Stimulated activated CD8-positive, alpha-beta memory T cell treated with anti-CD3 and anti-CD28 coated beads, Interleukin-7, amount 100 ng/mL, for 48 hours (primary cell): ENCODE measurements around the gene STRIT1.
"Not testable (repeated sequence)": the region's sequence is repeated elsewhere in the genome, so short reads cannot be mapped to it uniquely, and the experiment has no call there.

Experiments used
- DNase-seq, 2 donors: peaks; one replicate each; pipeline ENCODE4 v3.0.0-alpha.2; 2020; ENCODE audit warnings: low read depth in 1 of 2; ENCODE audit errors: extremely low read depth in 1 of 2

The STRIT1 gene

GRCh38 chr3:155271343-155271613, 22.2 kb downstream of the STRIT1 start:
- DNase-seq, result no peak

- no peak for DNase-seq
Observed at GRCh38 chr3:155270485-155271342, 22.8 kb downstream of the STRIT1 start.

DNA sequence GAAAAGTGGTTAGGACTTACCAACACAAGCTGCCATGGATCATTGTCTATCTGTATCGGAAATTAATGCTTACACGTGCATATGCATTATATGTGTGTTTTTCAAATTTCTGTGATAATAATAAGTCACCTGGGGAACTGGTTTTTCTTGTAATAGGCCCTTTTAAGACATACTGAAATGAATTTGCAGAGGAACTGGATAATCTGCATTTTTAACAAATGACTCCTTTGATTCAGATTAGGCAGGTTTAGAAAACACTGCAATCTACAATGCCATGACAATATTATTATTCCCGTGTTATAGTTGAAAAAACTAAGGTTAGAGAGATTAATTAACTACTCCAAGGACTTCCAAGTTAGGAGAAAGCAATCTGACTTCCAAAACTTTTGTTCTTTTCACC, 23.4 kb downstream of the STRIT1 start:
- DNase-seq, result no peak

DNA sequence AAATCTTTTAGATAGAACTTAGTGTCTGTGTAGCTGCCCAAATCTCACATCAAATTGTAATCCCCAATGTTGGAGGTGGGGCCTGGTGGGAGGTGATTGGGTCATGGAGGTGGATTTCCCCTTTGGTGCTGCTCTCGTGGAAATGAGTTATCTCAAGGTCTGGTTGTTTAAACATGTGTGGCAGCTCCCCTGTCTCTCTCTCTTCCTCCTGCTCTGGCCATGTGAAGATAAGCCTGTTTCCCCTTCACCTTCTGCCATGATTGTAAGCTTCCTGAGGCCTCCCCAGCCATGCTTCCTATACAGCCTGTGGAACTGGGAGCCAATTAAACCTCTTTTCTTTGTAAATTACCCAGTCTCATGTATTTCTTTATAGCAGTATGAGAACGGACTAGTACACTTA, 30.6 kb downstream of the STRIT1 start:
- not testable (repeated sequence) for DNase-seq

GRCh38 chr3:155262295-155262694, 31.2 kb downstream of the STRIT1 start:
- no peak for DNase-seq

GRCh38 chr3:155254445-155254844, 39.0 kb downstream of the STRIT1 start:
- no peak for DNase-seq

GRCh38 chr3:155252535-155252934, 40.9 kb downstream of the STRIT1 start:
- DNase-seq, result no peak

- DNase-seq, result no peak
Observed at GRCh38 chr3:155252021-155252420, 41.5 kb downstream of the STRIT1 start.

DNA sequence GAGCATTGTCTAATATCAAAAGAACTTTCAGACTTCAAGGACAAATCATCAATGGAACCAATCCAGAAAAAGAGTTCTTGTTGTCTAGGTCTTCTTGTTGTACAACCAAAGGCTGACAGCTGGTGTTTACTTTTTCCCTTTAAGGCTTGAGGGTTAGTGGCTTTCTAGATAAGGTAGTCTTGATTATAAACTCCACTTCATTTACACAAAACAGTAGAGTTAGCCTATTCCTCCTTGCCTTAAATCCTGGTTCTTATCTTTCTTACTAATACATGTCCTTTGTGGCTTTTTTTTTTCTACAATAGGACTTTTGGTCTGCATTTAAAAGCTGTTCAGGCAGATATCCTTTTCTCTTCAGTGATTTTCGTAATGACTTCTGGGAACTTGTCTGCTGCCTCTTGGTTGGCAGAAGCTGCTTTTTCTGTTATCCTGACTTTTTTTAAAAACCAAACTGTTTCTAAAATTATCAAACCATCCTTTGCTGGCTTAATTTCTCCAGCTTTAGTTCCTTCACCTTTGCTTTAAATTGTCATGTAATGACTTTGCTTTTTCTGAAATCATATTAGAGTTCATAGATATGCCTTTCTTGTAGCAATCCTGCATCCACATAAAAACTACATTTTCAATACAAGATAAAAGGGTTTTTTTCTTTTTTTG, 44.8 kb downstream of the STRIT1 start:
- DNase-seq, result no peak

GRCh38 chr3:155244699-155245098, 48.8 kb downstream of the STRIT1 start:
- DNase-seq, result no peak

DNA sequence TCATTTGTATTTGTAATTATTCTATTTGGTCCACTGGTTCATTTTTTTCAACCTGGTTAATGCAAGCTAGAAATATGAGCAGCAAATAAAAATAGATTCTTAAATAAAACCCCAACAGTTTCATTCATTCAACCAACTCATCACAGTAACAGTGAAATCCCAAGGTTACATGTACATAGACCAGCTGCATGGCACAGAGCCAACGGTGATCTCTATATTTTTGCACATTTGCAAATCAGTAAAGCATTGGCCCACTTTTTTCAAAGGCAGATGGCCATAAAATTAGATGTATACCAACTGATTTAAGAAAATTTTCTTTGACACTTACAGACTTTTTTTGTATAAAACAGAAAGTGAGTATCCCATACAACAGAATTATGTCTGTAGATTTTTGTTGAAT, 49.3 kb downstream of the STRIT1 start:
- DNase-seq, result no peak

GRCh38 chr3:155243512-155243921, 50.0 kb downstream of the STRIT1 start:
- no peak for DNase-seq

- no peak for DNase-seq
Observed at GRCh38 chr3:155242342-155242741, 51.1 kb downstream of the STRIT1 start.

GRCh38 chr3:155241579-155241978, 51.9 kb downstream of the STRIT1 start:
- no peak for DNase-seq
